Trophoblast cell (in vitro differentiated cells and primary cell): ENCODE measurements around the gene IL16.

Experiments
- DNase-seq, 2 donors: peaks; one replicate each; pipeline ENCODE4 v3.0.0-alpha.2; 2016
- H2AFZ ChIP-seq: 2 replicates; pipeline ENCODE4 v1.6.1; 2013; ENCODE audit warnings: low read length, moderate library complexity, mild to moderate bottlenecking; ENCODE audit not compliant: insufficient read depth, poor library complexity
- H2AK5ac ChIP-seq: 2 replicates; pipeline ENCODE4 v1.6.1; 2013; ENCODE audit warnings: mild to moderate bottlenecking, low read length
- H2BK120ac ChIP-seq: 2 replicates; pipeline ENCODE4 v1.6.1; 2013; ENCODE audit warnings: low read length, mild to moderate bottlenecking, moderate library complexity; ENCODE audit not compliant: insufficient read depth, poor library complexity
- H2BK12ac ChIP-seq: 2 replicates; pipeline ENCODE4 v1.6.1; 2013; ENCODE audit warnings: mild to moderate bottlenecking, low read length, moderate library complexity
- H2BK5ac ChIP-seq: 2 replicates; pipeline ENCODE4 v1.6.1; 2013; ENCODE audit warnings: low read length, low read depth, moderate library complexity, mild to moderate bottlenecking; ENCODE audit not compliant: poor library complexity
- H3K14ac ChIP-seq: 2 replicates; pipeline ENCODE4 v1.6.1; 2013; ENCODE audit warnings: mild to moderate bottlenecking, low read length
- H3K18ac ChIP-seq: 2 replicates; pipeline ENCODE4 v1.6.1; 2013; ENCODE audit warnings: mild to moderate bottlenecking, low read length
- H3K23ac ChIP-seq: 2 replicates; pipeline ENCODE4 v1.6.1; 2013; ENCODE audit warnings: low read length
- H3K27ac ChIP-seq: 2 replicates; pipeline ENCODE4 v1.5.1; 2013; ENCODE audit warnings: low read depth, mild to moderate bottlenecking, inconsistent platforms, low read length, moderate library complexity
- H3K27me3 ChIP-seq: 2 replicates; pipeline ENCODE4 v1.6.1; 2013; ENCODE audit warnings: inconsistent platforms, mild to moderate bottlenecking, low read length, moderate library complexity; ENCODE audit not compliant: insufficient read depth
- H3K36me3 ChIP-seq, 2 experiments: 1 replicate in 1 of 2; 2 replicates in 1 of 2; pipeline ENCODE4 v1.6.1; 2013; ENCODE audit warnings: low read length in 2 of 2, mild to moderate bottlenecking in 2 of 2, moderate library complexity in 1 of 2; ENCODE audit not compliant: insufficient read depth in 2 of 2, control insufficient read depth in 1 of 2
- H3K4ac ChIP-seq: 2 replicates; pipeline ENCODE4 v1.6.1; 2013; ENCODE audit warnings: low read depth, mild to moderate bottlenecking, low read length, moderate library complexity
- H3K4me1 ChIP-seq, 2 experiments: 1 replicate in 1 of 2; 2 replicates in 1 of 2; pipeline ENCODE4 v1.6.1; 2013; ENCODE audit warnings: low read length in 2 of 2, mild to moderate bottlenecking in 2 of 2, moderate library complexity in 1 of 2; ENCODE audit not compliant: insufficient read depth in 2 of 2, control insufficient read depth in 1 of 2
- H3K4me2 ChIP-seq: 2 replicates; pipeline ENCODE4 v1.6.1; 2013; ENCODE audit warnings: inconsistent platforms, mild to moderate bottlenecking, low read length, moderate library complexity
- H3K4me3 ChIP-seq: 2 replicates; pipeline ENCODE4 v1.5.1; 2013; ENCODE audit warnings: mild to moderate bottlenecking, low read depth, low read length, inconsistent platforms
- H3K79me1 ChIP-seq: one replicate; pipeline ENCODE4 v1.6.1; 2013; ENCODE audit warnings: low read length
- H3K79me2 ChIP-seq: 2 replicates; pipeline ENCODE4 v1.6.1; 2013; ENCODE audit warnings: low read length, mild to moderate bottlenecking; ENCODE audit not compliant: control insufficient read depth, insufficient read depth, poor library complexity
- H3K9ac ChIP-seq: 2 replicates; pipeline ENCODE4 v1.6.1; 2013; ENCODE audit warnings: mild to moderate bottlenecking, low read length
- H3K9me3 ChIP-seq: 2 replicates; pipeline ENCODE4 v1.6.1; 2013; ENCODE audit warnings: low read depth, mild to moderate bottlenecking, control low read depth, inconsistent platforms, low read length; ENCODE audit not compliant: insufficient read depth
- H4K12ac ChIP-seq: 2 replicates; pipeline ENCODE4 v1.6.1; 2013; ENCODE audit warnings: low read depth, mild to moderate bottlenecking, low read length, moderate library complexity
- H4K8ac ChIP-seq: 2 replicates; pipeline ENCODE4 v1.6.1; 2013; ENCODE audit warnings: low read depth, mild to moderate bottlenecking, low read length, moderate library complexity
- H4K91ac ChIP-seq: one replicate; pipeline ENCODE4 v1.6.1; 2013; ENCODE audit warnings: low read depth, mild to moderate bottlenecking, low read length, moderate library complexity
- WGBS: extraction: QIAGEN DNeasy Blood & Tissue Kit; methylation state at CpG from one replicate; pipeline ENCODE4 v1.1.7; 2013; ENCODE audit warnings: missing lambda C conversion rate; ENCODE audit not compliant: insufficient read length, insufficient coverage; ENCODE audit errors: extremely low coverage; 5-methylcytosine and 5-hydroxymethylcytosine counted together

Gene IL16

GRCh38 chr15:81322676-81323253, 126.1 kb downstream of the IL16 start:
- no peak overlapping the region for H4K91ac ChIP-seq
- H2AFZ ChIP-seq, result no peak overlapping the region
- no peak for DNase-seq
- H3K18ac ChIP-seq, result no peak overlapping the region
- no peak overlapping the region for H3K14ac ChIP-seq
- no peak overlapping the region for H2BK120ac ChIP-seq
- H2AK5ac ChIP-seq, result no peak overlapping the region
- peaks cover 2% of the 10 kb centered on the region for H3K79me1 ChIP-seq
- no peak overlapping the region for H3K4me2 ChIP-seq
- H3K4ac ChIP-seq, result no peak overlapping the region
- peaks cover 2% of the 10 kb centered on the region for H3K79me2 ChIP-seq
- H3K4me1 ChIP-seq, result peaks cover 0 to 5% of the 10 kb centered on the region in 2 experiments
- H4K12ac ChIP-seq, result no peak overlapping the region
- no peak overlapping the region for H3K27ac ChIP-seq
- no peaks in the 10 kb centered on the region for H3K9me3 ChIP-seq
- H3K36me3 ChIP-seq, result peaks cover under 1 to 13% of the 10 kb centered on the region in 2 experiments
- no CpG with 5 or more reads among the region's 6 CpGs for WGBS
- H2BK5ac ChIP-seq, result no peak overlapping the region
- H3K4me3 ChIP-seq, result no peak overlapping the region
- H4K8ac ChIP-seq, result no peak overlapping the region
- no peak overlapping the region for H2BK12ac ChIP-seq
- no peak overlapping the region for H3K9ac ChIP-seq
- no peaks in the 10 kb centered on the region for H3K27me3 ChIP-seq
- no peak overlapping the region for H3K23ac ChIP-seq

DNA sequence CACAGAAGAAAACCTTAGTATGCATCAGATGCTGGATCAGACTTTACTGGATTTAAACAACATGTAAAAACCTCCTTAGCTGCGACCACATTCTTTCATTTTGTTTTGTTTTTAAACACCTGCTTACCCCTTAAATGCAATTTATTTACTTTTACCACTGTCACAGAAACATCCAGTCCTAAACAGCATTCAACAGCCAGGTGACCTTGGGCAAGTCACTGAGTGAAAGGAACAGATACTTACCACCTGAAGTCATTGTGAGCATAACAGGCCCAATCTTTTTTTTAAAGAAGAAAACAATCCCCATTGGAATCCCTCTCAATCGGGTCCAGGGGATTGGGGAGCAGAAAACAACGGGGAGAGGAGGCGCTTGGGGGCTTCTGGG, 126.9 kb downstream of the IL16 start:
- peak overlapping the region; percentile 81 for H3K4me3 ChIP-seq
- H3K4me2 ChIP-seq, result peak overlapping the region; percentile 74
- H4K91ac ChIP-seq, result no peak overlapping the region
- H3K4ac ChIP-seq, result peak overlapping the region; percentile 23
- no peaks in the 10 kb centered on the region for H3K27me3 ChIP-seq
- peak overlapping the region; percentile 72 for H3K18ac ChIP-seq
- peaks cover 0 to 5% of the 10 kb centered on the region in 2 experiments for H3K4me1 ChIP-seq
- WGBS, result no CpG with 5 or more reads among the region's 4 CpGs
- H2AFZ ChIP-seq, result peak overlapping the region; percentile 97
- no peak overlapping the region for H2BK120ac ChIP-seq
- peaks cover 2% of the 10 kb centered on the region for H3K79me2 ChIP-seq
- no peak overlapping the region for H2AK5ac ChIP-seq
- no peaks in the 10 kb centered on the region for H3K9me3 ChIP-seq
- no peak overlapping the region for H2BK5ac ChIP-seq
- H3K9ac ChIP-seq, result peak overlapping the region; percentile 18
- peaks cover 2% of the 10 kb centered on the region for H3K79me1 ChIP-seq
- no peak for DNase-seq
- no peak overlapping the region for H3K14ac ChIP-seq
- H4K12ac ChIP-seq, result peak overlapping the region; percentile 52
- H4K8ac ChIP-seq, result peak overlapping the region; percentile 81
- no peak overlapping the region for H3K23ac ChIP-seq
- H3K27ac ChIP-seq, result no peak overlapping the region
- H3K36me3 ChIP-seq, result peaks cover 0 to 11% of the 10 kb centered on the region in 2 experiments
- no peak overlapping the region for H2BK12ac ChIP-seq

DNA sequence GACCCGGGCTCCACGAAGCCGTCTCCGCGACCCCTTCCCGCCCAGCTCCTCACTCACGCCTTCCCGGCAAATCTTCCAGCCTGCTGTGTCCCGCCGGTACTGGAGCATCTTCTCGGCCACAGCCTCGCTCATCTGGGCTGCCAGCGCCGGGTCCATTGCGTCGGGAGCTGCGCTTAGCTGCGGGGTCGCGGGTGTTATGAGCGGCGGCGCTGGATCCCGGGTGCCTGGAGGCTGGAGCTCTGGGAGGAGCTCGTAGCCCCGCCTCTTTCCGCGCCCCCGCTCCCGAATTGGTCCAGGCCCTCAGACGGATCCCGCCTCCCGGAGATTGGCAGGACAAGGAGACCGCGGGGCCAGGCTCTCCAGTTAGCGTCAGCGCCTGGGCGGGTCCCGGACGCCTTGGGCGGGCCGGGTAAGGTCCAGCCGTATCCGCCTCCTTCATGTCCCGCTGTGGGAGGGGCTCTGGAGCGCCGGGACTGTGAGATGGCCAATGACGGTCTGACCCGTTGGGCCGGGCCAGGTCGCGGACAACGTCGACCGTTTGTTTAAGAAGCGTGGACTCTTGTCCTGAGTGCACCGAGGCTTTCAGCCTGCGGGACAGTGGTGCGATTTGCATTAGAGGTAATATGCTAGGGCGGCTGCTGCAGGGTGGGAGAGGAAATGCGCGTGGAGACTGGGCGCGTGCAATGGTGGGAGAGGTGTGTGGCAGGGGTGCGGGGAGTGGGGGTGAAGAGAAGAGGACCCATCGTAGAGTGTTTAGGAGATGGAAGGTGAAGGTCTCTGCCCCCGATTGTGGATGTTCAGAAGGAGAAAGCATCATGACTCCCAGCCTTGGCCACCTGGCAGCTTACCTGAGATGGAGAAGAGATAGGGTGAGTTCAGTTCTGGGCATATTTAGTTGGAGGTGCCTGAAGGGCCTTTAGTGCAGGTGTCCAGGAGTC, 127.5 kb downstream of the IL16 start, which contains the start of gene STARD5:
Gene STARD5, minus strand, starts transcription at position 198 of the 938 bp plus-strand sequence. Its CDS starts 42 bp downstream, at position 156.
- Histone ChIP-seq H3K9me3 (no peaks in the 10 kb centered on the region), H3K27me3 (no peaks in the 10 kb centered on the region), H3K4me1 (peaks cover 0 to 7% of the 10 kb centered on the region in 2 experiments), H3K23ac (no peak within 1 kb of the TSS), H3K4me2 (peak within 1 kb of the TSS; percentile 91), H2BK5ac (no peak within 1 kb of the TSS), H3K79me1 (peaks cover 2% of the 10 kb centered on the region), H3K79me2 (peaks cover 2% of the 10 kb centered on the region), H2AK5ac (no peak within 1 kb of the TSS), H3K9ac (peak within 1 kb of the TSS; percentile 18), H3K18ac (peak within 1 kb of the TSS; percentile 72), H3K4me3 (peak within 1 kb of the TSS; percentile 81), H2AFZ (peak within 1 kb of the TSS; percentile 97), H2BK120ac (no peak within 1 kb of the TSS), H3K27ac (no peak within 1 kb of the TSS), H3K14ac (peak within 1 kb of the TSS; percentile 59), H4K91ac (no peak within 1 kb of the TSS), H4K12ac (peak within 1 kb of the TSS; percentile 68), H2BK12ac (no peak within 1 kb of the TSS), H4K8ac (peak within 1 kb of the TSS; percentile 86), H3K36me3 (peaks cover 0 to 9% of the 10 kb centered on the region in 2 experiments), H3K4ac (peak within 1 kb of the TSS; percentile 23)
- DNase-seq, result peak; percentile 99 to 100
- WGBS, result no CpG with 5 or more reads among the region's 67 CpGs

- WGBS, result no CpG with 5 or more reads among the region's 7 CpGs
- no peak overlapping the region for H4K12ac ChIP-seq
- H3K18ac ChIP-seq, result no peak overlapping the region
- DNase-seq, result no peak
- H3K4me3 ChIP-seq, result no peak overlapping the region
- H2BK12ac ChIP-seq, result no peak overlapping the region
- no peak overlapping the region for H3K4ac ChIP-seq
- H3K79me1 ChIP-seq, result peaks cover 2% of the 10 kb centered on the region
- no peak overlapping the region for H3K27ac ChIP-seq
- no peak overlapping the region for H2AFZ ChIP-seq
- H2AK5ac ChIP-seq, result no peak overlapping the region
- H3K4me1 ChIP-seq, result peaks cover 2 to 7% of the 10 kb centered on the region in 2 experiments
- H3K23ac ChIP-seq, result no peak overlapping the region
- H3K4me2 ChIP-seq, result no peak overlapping the region
- H3K79me2 ChIP-seq, result peaks cover 2% of the 10 kb centered on the region
- H3K36me3 ChIP-seq, result peaks cover 0 to 3% of the 10 kb centered on the region in 2 experiments
- H3K14ac ChIP-seq, result no peak overlapping the region
- no peaks in the 10 kb centered on the region for H3K27me3 ChIP-seq
- H4K91ac ChIP-seq, result no peak overlapping the region
- H2BK120ac ChIP-seq, result no peak overlapping the region
- no peak overlapping the region for H4K8ac ChIP-seq
- H3K9ac ChIP-seq, result no peak overlapping the region
- H3K9me3 ChIP-seq, result no peaks in the 10 kb centered on the region
- H2BK5ac ChIP-seq, result no peak overlapping the region
Observed at GRCh38 chr15:81326466-81327212, 130.0 kb downstream of the IL16 start.
